SK-N-MC (cell line): ENCODE results near the gene RAB6B.

ENCODE experiments used
- DNase-seq: peaks from one replicate; pipeline ENCODE4 v3.0.0-alpha.2; 2011; ENCODE audit warnings: low read depth, low spot score
- H3K27ac ChIP-seq: fragments of 200-600 bp; sonication (generic); 2 replicates; pipeline ENCODE4 v1.5.1; 2016; ENCODE audit warnings: mixed run types
- H3K36me3 ChIP-seq: fragments of 200-600 bp; sonication (generic); 2 replicates; pipeline ENCODE4 v1.6.1; 2017; ENCODE audit warnings: antibody characterized with exemption, low read length, mixed read lengths; ENCODE audit not compliant: insufficient read depth
- H3K4me3 ChIP-seq: fragments of 200-600 bp; sonication (generic); 2 replicates; pipeline ENCODE4 v1.5.1; 2016
- H3K9ac ChIP-seq: fragments of 200-600 bp; sonication (generic); 2 replicates; pipeline ENCODE4 v1.8.0; 2017; ENCODE audit warnings: mixed run types, mixed read lengths; ENCODE audit not compliant: insufficient read length
- H3K9me3 ChIP-seq: fragments of 200-600 bp; sonication (generic); 2 replicates; pipeline ENCODE4 v1.6.1; 2017; ENCODE audit warnings: low read depth, mild to moderate bottlenecking, antibody characterized with exemption, low read length, moderate library complexity, mixed read lengths
- EZH2 ChIP-seq: fragments of 200-600 bp; sonication (generic); IDR thresholded peaks from one replicate; pipeline ENCODE4 v1.6.1; 2017; ENCODE audit warnings: antibody characterized with exemption
- FOXP2 ChIP-seq: optimal IDR thresholded peaks from 2 replicates; pipeline ENCODE3; 2011; ENCODE audit warnings: mild to moderate bottlenecking, moderate library complexity; ENCODE audit not compliant: insufficient read depth; ENCODE audit errors: extremely low read length, control extremely low read depth
- POLR2AphosphoS5 ChIP-seq: IDR thresholded peaks from 2 replicates; pipeline ENCODE4 v1.6.1; 2012; ENCODE audit warnings: mild to moderate bottlenecking, low read depth, low read length, borderline replicate concordance

Gene RAB6B

DNA sequence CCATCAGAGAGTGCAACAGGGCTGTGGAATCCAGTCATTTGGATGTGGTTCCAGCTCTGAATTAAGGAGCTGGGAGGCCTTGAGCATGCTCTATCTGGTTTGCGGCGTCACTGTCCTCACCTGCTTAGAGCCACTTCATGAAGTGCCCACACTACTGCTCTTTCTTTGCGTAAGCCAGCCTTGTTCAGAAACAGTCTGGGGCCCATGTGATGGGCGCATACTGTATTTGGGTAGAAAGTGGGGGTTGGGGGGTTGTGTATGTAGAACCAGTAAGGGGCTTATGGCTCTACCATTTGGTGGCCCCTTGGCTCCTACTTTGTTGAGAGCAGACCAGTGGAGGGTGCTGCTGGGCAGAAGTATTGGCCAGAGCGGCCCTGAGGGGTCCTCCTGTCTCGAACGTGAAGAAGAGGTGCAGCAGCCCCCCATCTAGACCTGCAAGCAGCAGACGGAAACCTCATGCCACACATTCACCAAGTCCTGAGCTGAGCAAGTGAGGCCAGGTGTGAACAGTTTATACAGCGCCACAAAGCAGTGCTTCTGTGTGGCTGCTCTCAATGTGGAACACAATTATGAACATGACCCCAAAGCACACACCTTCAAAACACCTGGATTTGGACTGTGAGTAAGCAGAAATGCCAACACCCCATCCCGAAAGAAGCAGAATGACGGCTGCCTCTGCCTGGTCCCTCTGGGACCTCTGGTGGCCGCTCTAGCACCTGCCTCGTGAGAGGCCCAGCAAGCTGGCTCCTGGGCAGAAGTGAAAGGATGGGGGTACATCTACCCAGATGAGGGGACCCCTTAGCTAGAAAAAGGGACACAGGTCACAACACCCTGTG is 63.5 kb downstream of the RAB6B start:
- DNase-seq: no peak
- H3K4me3 ChIP-seq: no peak overlapping the region
- no peak overlapping the region for H3K27ac ChIP-seq
- H3K9ac ChIP-seq: no peak overlapping the region
- H3K36me3 ChIP-seq: no peaks in the 10 kb centered on the region
- H3K9me3 ChIP-seq: no peaks in the 10 kb centered on the region
- TF ChIP-seq EZH2 (no peak), POLR2AphosphoS5 (no peak), FOXP2 (no peak)

DNA sequence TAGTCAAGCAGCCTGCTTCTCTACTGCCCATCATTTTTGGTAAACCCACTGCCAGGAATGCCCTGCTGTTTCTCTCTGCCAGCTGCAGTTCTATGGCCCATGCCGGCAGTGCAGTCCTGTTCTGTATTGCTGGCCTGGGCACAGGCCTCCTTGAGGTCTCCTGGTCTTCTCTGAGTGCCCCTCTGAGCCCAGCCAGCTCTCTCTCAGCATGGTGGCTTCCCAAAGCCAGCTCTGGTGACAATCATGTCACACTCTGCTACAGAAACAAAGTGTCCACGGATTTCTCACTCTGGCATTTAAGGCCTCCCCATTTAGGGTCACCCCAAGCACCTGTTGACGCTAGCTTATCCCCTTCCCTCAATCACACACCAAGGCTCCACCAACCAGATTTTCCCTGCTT is 65.6 kb downstream of the RAB6B start:
- Histone ChIP-seq H3K36me3 (no peaks in the 10 kb centered on the region), H3K27ac (no peak overlapping the region), H3K9ac (no peak overlapping the region), H3K9me3 (no peaks in the 10 kb centered on the region), H3K4me3 (no peak overlapping the region)
- no peak for DNase-seq
- TF ChIP-seq FOXP2 (no peak), POLR2AphosphoS5 (no peak), EZH2 (no peak)

DNA sequence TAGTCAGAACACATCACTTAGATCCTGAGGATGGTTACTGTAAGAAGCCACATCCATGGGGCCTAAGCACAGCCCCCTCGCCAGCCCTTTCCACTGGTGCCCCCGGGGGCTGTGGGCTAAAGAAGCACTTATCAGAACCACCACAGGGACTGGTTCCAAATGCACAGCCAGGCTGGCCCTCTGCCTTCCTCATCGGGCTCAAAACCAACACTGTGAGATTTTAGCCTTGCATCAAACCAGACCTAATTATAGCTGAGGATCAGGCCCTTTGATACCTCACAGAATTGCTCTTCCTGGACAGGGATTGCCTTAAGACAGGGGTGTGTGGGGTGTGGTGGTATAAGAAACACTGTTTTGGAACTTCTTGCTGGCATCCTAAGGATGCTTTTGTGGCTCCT is 66.4 kb downstream of the RAB6B start:
- H3K27ac ChIP-seq: no peak overlapping the region
- no peak for TF ChIP-seq POLR2AphosphoS5
- TF ChIP-seq EZH2: no peak
- no peak for TF ChIP-seq FOXP2
- no peak overlapping the region for H3K4me3 ChIP-seq
- H3K36me3 ChIP-seq: no peaks in the 10 kb centered on the region
- H3K9me3 ChIP-seq: no peaks in the 10 kb centered on the region
- DNase-seq: no peak
- H3K9ac ChIP-seq: no peak overlapping the region

DNA sequence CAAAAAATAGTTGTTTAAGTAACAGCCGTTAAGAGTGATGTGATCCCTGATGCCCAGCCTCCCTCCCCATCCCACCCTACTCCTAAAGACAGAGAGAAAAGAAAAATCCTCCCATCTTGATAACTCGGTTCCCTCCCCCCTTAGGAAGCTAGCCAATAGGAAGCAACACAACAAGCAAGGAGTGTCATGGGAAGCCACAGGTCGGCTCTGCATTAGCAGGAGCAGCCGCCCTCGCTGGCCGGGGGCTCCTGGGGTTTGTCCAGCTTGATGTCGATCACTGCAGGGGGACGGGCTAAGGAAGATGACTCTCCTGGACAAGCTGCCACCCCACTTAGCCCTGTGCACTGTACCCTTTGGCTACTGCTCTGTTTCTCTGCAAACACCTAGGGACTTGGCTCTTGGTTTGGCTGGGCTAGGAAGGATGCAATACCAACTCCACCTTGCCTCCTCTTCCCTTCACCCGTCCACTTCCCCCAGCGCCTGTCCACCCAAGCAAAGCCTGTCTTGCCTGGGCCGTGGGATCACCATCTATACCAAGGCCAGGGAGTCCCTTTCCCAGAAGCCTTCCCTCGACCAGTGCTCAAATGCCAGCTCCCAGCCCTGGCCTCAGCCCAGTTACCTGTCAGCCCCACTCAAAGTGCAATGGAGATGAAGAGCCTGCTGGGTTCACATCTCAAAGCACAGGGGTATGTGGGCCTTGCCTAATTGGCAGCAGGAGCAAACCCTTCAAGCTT is 66.9 kb downstream of the RAB6B start:
- Histone ChIP-seq H3K4me3 (no peak overlapping the region), H3K27ac (no peak overlapping the region), H3K9me3 (no peaks in the 10 kb centered on the region), H3K9ac (no peak overlapping the region), H3K36me3 (no peaks in the 10 kb centered on the region)
- TF ChIP-seq POLR2AphosphoS5: no peak
- TF ChIP-seq FOXP2: no peak
- no peak for TF ChIP-seq EZH2
- no peak for DNase-seq

DNA sequence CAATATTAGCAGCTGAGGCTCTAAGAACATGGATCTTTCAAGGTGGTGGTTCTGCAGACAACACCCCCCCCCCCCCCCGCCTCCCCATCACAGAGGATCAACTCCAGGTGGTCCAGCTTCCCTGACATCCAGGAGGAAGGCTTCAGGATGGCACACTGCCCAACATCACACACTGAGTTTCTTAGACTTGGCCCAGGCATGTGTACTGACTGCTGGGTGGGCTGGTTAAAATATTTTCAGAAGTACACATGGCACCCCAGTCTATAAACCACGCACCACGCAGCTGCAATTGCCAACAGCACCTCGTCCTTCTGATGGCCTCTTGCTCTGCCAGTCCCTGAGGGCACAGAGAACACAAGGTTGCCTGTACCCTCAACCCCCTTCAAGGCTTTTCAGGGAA is 68.0 kb downstream of the RAB6B start:
- Histone ChIP-seq H3K27ac (no peak overlapping the region), H3K36me3 (0 out of 2 replicates have a peak, but pooled peaks cover 1% of the 10 kb centered on the region), H3K9me3 (no peaks in the 10 kb centered on the region), H3K9ac (no peak overlapping the region), H3K4me3 (no peak overlapping the region)
- TF ChIP-seq FOXP2: no peak
- TF ChIP-seq POLR2AphosphoS5: no peak
- TF ChIP-seq EZH2: no peak
- DNase-seq: no peak

DNA sequence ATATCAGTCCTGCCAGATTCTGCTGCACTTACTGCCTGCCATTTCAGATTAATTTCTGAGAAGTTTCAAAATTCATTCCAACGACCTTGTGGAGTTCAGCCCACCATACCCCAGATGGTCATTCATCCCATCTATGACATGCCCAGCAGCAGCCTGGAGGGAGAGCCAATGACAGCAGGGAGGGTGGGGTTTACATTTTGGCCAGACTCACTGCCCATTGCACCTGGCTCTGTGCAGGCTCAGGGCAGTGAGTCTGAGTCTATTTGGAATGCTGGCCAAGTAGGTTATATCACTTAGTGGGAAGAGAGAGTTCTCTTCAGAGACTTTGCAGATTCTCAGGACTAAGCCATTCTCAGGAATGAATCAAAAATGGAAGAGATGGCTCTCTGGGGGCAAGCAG is 68.5 kb downstream of the RAB6B start:
- no peak for DNase-seq
- peaks cover 4% of the 10 kb centered on the region; the same call in 1 of the 2 replicates for H3K36me3 ChIP-seq
- H3K9me3 ChIP-seq: no peaks in the 10 kb centered on the region
- H3K4me3 ChIP-seq: no peak overlapping the region
- H3K9ac ChIP-seq: no peak overlapping the region
- no peak for TF ChIP-seq EZH2
- TF ChIP-seq POLR2AphosphoS5: no peak
- no peak for TF ChIP-seq FOXP2
- no peak overlapping the region for H3K27ac ChIP-seq

DNA sequence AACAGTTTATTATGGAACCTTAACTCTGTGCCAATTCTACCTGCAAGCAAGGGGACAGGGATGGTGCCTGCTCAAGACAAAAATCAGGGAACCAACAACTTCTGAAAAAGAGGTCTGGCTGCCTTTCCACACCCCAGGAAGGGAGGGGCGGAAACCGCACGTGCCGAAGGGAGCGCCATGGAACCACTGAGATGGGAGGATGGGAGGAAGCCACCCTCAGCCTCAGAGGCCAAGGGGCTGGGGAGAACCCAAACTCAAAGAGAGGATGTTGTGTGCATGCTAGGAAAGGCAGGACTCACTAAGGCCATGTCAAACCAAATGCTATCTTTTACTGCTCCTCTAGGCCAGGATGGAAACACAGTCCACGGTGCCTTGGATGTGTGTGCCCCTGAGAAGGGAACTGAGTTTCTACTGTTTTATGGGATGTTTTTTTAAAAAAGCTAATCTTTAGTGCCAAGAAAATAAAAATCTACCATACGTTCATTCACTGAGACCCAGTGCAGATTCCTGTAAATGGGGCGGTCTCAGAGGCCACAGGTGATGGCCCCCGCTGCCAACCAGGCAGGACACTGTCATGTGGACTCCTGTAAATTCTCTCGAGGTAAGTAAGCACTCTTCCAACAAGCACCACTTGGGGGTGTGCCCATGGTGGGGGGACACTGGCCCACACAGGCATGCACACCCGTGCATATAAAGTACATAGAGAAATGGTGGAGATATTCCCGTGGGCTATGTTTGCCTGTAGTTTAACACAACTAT is 69.5 kb downstream of the RAB6B start:
- peaks cover 13% of the 10 kb centered on the region for H3K36me3 ChIP-seq
- no peak for TF ChIP-seq EZH2
- no peaks in the 10 kb centered on the region for H3K9me3 ChIP-seq
- no peak overlapping the region for H3K9ac ChIP-seq
- H3K4me3 ChIP-seq: no peak overlapping the region
- no peak overlapping the region for H3K27ac ChIP-seq
- DNase-seq: no peak

DNA sequence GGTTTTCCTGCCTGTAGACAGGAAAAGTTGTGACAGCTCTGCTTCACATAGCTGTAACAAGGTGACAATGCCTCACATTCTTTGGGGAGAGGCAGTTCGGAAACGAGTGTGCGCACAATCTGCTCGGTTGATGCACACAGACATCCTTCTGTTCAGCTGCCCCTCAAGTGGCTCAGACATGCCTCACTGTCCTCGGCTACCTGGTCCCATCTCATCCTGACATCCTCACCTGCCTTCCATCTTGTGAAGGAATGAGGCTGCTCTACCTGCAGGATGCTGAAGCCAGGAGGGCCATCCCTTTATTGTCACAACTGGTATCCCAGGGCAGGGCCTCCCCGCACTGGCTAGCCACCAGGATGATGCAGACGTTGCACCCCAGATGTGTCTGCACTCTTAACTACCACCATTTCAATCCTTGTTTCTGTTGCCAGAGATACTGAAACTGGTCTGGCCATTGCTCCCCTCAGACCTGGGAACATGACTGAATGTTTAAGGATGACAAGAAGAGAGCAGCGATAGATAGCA is 70.7 kb downstream of the RAB6B start:
- TF ChIP-seq FOXP2 (no peak), POLR2AphosphoS5 (0 out of 2 replicates have a peak, but pooled peaks have one; percentile 1)
- Histone ChIP-seq H3K9me3 (no peaks in the 10 kb centered on the region), H3K4me3 (no peak overlapping the region), H3K9ac (no peak overlapping the region), H3K36me3 (peaks cover 24% of the 10 kb centered on the region), H3K27ac (no peak overlapping the region)
- no peak for DNase-seq
